Type B pancreatic cell (in vitro differentiated cells): ENCODE results near the gene D2HGDH. TPM values are rescaled to one million over a fixed set of nuclear protein-coding genes. Genes with fewer than 3 reads are reported as not detected.

ENCODE experiments used
- DNase-seq: peaks from one replicate; pipeline ENCODE4 v3.0.0; 2021; ENCODE audit warnings: mixed read lengths; ENCODE audit not compliant: unreplicated experiment; ENCODE audit errors: extremely low spot score
- H3K27ac Mint-ChIP-seq: 2 replicates; pipeline ENCODE4 v1.8.0; 2021; ENCODE audit warnings: mild to moderate bottlenecking, mixed read lengths
- H3K27me3 Mint-ChIP-seq: 2 replicates; pipeline ENCODE4 v1.8.0; 2021; ENCODE audit warnings: mixed read lengths
- H3K36me3 Mint-ChIP-seq: 2 replicates; pipeline ENCODE4 v1.8.0; 2021; ENCODE audit warnings: mixed read lengths
- H3K4me1 Mint-ChIP-seq: one replicate; pipeline ENCODE4 v1.8.0; 2021; ENCODE audit warnings: mixed read lengths; ENCODE audit not compliant: unreplicated experiment
- H3K4me3 Mint-ChIP-seq: 2 replicates; pipeline ENCODE4 v1.8.0; 2021; ENCODE audit warnings: mild to moderate bottlenecking, mixed read lengths
- H3K9me3 Mint-ChIP-seq: 2 replicates; pipeline ENCODE4 v1.8.0; 2021; ENCODE audit warnings: mixed read lengths
- CTCF ChIP-seq: fragments of 200-600 bp; sonication (generic); conservative IDR thresholded peaks from 2 replicates; pipeline ENCODE4 v1.5.0; 2021; ENCODE audit warnings: antibody characterized with exemption, mild to moderate bottlenecking
- total RNA-seq: library from RNA; stranded (reverse); gene quantifications from 2 replicates; pipeline ENCODE4 v1.2.1, GENCODE V29; 2021; ENCODE audit warnings: low replicate concordance

Gene D2HGDH
- total RNA-seq, 1 donor from 2014 or later, result 36.0 TPM

- no peak overlapping the region for H3K27ac Mint-ChIP-seq
- H3K4me1 Mint-ChIP-seq, result peaks cover 15% of the 10 kb centered on the region
- TF ChIP-seq CTCF, result no peak
- no peaks in the 10 kb centered on the region for H3K27me3 Mint-ChIP-seq
- peak; percentile 68 for DNase-seq
- H3K36me3 Mint-ChIP-seq, result no peaks in the 10 kb centered on the region
- H3K9me3 Mint-ChIP-seq, result no peaks in the 10 kb centered on the region
- no peak overlapping the region for H3K4me3 Mint-ChIP-seq
Measured at GRCh38 chr2:241769819-241770184, 35.4 kb downstream of the D2HGDH start.

GRCh38 chr2:241770185-241770935 is 35.9 kb downstream of the D2HGDH start:
- peak; percentile 62 for DNase-seq
- Mint-ChIP-seq H3K4me1 (peaks cover 15% of the 10 kb centered on the region), H3K4me3 (no peak overlapping the region), H3K9me3 (no peaks in the 10 kb centered on the region), H3K27me3 (no peaks in the 10 kb centered on the region), H3K36me3 (no peaks in the 10 kb centered on the region), H3K27ac (no peak overlapping the region)
- no peak for TF ChIP-seq CTCF

GRCh38 chr2:241770936-241771285 is 36.5 kb downstream of the D2HGDH start:
- TF ChIP-seq CTCF, result no peak
- no peaks in the 10 kb centered on the region for H3K36me3 Mint-ChIP-seq
- H3K27ac Mint-ChIP-seq, result peak overlapping the region; percentile 16
- no peaks in the 10 kb centered on the region for H3K9me3 Mint-ChIP-seq
- no peak overlapping the region for H3K4me3 Mint-ChIP-seq
- no peaks in the 10 kb centered on the region for H3K27me3 Mint-ChIP-seq
- H3K4me1 Mint-ChIP-seq, result peaks cover 15% of the 10 kb centered on the region
- no peak for DNase-seq

GRCh38 chr2:241771286-241772062 is 37.0 kb downstream of the D2HGDH start:
- Mint-ChIP-seq H3K27ac (peak overlapping the region; percentile 63), H3K4me1 (peaks cover 15% of the 10 kb centered on the region), H3K4me3 (peak overlapping the region; percentile 8), H3K36me3 (no peaks in the 10 kb centered on the region), H3K9me3 (no peaks in the 10 kb centered on the region), H3K27me3 (no peaks in the 10 kb centered on the region)
- no peak for DNase-seq
- no peak for TF ChIP-seq CTCF

GRCh38 chr2:241772063-241772499 is 37.7 kb downstream of the D2HGDH start:
- peak overlapping the region; percentile 8 for H3K4me3 Mint-ChIP-seq
- H3K27ac Mint-ChIP-seq, result peak overlapping the region; percentile 63

More at GRCh38 chr2:241772063-241772499, 37.7 kb downstream of the D2HGDH start:
- DNase-seq, result no peak
- no peaks in the 10 kb centered on the region for H3K9me3 Mint-ChIP-seq
- TF ChIP-seq CTCF, result no peak
- no peaks in the 10 kb centered on the region for H3K36me3 Mint-ChIP-seq
- no peaks in the 10 kb centered on the region for H3K27me3 Mint-ChIP-seq
- peaks cover 15% of the 10 kb centered on the region for H3K4me1 Mint-ChIP-seq
